NCI-H1417 treated with DMSO at 0.1 percent for 48 hours (cell line): ENCODE results near the gene SPEM1.

Source experiments
- DNase-seq: peaks from one replicate; lab custom pipeline; 2025; lab: John Stamatoyannopoulos, UW

SPEM1 gene

DNA sequence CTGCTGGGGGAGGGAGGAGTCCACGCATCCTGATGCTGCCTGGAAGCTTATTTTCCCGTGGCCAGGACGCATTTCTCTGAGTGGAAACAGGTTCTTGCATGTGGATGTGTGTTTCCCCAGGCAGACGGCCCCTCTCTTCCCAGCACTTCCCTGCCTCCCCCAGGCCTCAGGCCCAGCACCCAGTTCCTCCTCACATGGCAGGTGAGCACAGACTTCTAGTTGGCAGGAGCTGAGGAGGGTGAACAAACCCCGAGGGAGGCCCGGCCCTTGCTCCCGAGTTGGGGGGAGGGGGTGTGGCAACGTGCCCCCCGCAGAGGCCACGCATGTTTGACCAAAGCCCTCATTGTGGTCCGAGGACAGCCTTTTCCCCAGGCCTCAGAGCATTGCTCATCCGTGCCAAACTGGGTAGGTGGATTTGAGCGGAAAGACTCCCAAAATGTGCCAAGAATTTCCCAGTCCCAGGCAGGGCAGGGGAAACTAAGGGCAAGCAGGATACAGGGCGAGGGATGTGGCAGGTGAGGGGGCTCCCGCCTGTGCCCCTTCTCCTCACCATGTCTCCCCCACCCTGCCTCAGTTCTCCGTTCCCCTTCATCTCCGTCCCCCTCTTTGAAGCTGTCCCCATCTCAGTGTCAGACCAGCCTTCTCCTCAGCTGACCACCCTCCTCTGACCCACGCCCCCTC, 1.5 kb upstream of the SPEM1 start:
- no peak for DNase-seq

DNA sequence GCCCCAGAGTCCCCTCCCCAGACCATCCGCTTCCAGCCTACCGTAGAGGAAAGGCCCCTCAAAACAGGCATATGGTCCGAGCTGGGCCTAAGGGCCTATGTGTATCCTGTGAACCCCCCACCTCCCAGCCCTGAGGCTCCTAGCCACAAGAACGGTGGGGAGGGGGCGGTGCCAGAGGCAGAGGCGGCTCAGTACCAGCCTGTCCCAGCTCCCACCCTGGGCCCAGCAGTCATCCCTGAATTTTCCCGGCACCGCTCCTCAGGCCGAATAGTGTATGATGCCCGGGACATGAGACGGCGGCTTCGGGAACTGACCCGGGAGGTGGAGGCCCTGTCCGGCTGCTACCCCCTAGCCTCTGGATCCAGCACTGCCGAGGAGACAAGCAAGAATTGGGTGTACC, 1.1 kb downstream of the SPEM1 start:
- no peak for DNase-seq

DNA sequence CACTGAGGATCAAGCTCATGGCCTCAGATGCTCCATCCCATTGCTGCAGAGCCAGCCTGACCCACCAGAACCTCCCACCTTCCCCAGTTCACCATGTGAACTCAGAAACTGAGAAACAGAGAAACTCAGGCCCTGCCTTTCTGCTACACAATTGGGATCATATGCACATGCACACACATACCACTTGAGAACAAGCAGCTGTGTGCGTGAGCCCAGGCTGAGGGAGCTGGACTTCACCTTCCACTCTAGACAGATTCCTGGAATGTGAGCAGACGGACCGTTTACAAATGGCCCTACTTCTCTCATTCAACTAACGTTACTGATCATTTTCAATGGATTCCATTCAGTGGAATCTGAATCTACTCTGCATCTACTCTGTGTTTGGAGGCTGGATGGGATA, 3.6 kb downstream of the SPEM1 start:
- DNase-seq, result no peak

DNA sequence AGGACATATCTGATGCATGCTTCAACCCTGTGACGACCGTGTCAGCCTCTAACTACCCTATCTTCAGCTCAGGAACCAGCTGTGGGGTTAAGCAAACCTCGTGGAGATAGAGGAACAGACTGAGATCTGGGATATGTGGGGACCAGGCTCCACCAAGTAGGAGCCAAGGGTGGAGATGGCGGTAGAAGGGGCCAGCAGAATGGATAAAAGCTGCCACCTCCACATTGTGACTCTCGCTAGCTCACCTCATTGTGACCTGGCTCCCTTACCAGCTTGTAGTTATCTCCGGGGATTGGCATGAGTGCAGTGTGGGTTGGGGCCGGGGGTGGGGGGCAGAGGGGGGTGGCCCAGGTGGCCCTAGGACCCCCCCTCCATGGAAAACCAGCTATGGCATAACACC, 5.2 kb downstream of the SPEM1 start, which contains the start of gene SPEM2:
Gene SPEM2, plus strand, starts transcription at position 301 of the 400 bp plus-strand sequence. Its CDS starts 73 bp downstream, at position 374.
- DNase-seq, result no peak

DNA sequence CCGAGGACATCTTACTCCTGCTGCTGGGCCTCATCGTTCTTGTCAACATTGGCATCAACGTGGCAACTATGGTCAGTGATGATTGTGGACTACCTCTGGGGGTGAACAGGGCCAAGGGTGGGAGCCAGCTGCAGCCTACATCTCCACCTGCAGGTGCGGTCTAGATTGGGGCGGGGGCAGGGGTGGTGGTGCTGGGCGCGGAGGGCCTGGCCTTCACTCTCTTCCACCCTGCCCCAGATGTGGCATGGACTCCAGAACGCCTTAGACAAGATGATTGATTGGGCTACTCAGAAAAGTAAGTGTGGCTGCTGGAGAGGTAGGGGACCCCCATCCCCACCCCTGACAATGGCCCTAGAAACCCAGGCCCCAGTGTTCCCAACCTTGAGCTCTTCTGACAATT, 5.6 kb downstream of the SPEM1 start:
- no peak for DNase-seq

DNA sequence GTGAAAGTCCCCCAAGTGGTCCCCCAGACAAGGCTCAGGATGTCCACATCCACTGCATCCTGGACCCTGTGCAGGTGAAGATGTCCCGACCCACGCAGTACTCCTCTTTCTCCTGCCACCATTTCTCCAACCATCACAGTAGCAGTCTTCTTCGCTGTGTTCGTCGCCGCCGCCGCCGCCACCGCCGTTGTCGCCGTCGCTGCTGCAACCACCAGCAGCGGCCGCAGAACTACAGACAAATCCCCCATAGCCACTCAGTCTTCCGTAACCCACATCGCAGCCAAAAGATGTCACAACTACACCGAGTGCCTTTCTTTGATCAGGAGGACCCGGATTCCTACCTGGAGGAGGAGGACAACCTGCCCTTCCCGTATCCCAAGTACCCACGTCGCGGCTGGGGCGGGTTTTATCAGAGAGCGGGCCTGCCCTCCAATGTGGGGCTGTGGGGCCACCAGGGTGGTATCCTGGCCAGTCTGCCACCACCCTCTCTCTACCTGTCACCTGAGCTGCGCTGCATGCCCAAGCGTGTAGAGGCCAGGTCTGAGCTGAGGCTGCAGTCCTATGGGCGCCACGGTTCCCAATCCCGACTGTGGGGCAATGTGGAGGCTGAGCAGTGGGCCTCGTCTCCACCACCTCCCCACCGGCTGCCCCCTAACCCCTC, 6.2 kb downstream of the SPEM1 start:
- no peak for DNase-seq

DNA sequence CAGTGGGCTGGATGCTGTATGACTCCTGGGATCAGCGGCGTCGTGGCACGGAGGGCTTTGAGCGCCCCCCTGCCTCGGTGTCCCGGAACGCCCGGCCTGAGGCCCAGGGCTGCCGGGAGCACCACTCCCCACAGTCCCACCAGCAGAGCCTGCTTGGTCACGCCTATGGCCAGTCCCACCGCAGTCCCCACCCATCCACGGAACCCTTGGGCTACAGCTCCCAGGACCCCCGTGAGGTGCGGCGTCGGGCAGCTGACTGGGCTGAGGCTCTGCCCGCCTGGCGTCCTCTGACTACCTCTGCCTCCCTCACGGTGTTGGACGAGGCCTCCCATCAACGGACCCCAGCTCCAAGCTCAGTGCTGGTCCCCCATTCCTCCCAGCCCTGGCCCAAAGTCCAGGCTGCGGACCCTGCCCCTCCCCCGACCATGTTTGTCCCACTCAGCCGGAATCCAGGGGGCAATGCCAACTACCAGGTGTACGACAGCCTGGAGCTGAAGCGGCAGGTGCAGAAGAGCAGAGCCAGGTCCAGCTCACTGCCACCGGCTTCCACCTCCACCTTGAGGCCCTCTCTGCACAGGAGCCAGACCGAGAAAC, 6.9 kb downstream of the SPEM1 start:
- DNase-seq, result no peak

DNA sequence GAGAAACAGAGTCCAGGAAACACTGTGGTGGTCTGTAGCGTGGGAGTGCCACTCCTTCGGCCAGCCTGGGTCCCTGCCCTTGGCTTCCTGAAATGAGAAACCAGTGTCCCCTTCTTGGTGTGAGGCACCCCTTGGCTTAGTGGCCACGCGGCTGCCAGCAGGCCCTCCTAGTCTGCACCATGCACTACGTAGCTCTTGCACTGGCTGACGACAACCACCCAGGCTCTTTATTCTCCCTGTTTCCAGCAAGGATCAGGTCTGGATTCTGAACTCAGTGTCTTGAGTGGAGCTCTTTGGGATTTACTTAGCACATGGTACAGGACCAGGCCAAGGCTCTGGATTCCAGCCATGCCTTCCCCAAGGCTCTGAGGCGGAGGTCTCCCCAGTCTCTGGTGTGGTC, 7.4 kb downstream of the SPEM1 start:
- no peak for DNase-seq

DNA sequence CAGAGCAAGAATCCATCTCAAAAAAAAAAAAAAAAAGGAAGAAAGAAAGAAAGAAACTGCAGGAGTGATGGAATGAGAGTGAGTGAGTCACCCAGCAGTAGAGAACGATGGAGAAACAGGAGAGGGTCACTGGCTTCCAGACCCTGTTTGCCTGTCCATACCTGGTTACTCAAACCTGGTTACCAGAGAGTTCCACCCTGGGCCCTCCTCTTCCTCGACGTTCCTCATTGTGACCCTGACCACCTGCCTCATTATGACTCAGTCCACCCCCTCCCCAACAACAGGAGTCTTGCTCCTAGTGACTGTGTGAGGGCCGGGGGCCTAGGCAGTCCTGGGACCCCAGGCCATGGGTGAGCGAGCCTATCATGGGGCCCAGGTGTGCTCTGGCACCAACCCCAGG, 8.4 kb downstream of the SPEM1 start, which contains the start of gene SPEM3:
Gene SPEM3, plus strand, starts transcription at position 301 of the 400 bp plus-strand sequence. Its CDS starts 46 bp downstream, at position 347.
- no peak for DNase-seq

DNA sequence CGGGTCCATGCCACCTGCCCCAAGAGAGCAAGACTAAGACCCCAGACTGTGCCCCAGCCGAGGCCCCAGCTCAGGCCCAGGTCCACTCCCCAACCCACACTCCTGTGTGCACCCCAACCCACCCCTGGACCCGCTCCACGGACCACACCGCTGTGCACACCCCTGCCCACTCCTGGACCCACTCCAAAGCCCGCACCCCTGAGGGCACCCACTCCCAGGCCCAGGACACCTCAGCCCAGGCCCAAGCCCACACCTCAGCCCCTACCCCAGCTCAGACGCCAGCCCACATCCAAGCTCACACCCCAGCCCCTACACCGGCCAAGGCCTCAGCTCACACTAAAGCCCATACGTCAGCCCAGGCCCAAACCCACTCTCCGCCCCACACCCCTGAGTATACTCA, 9.6 kb downstream of the SPEM1 start:
- no peak for DNase-seq

DNA sequence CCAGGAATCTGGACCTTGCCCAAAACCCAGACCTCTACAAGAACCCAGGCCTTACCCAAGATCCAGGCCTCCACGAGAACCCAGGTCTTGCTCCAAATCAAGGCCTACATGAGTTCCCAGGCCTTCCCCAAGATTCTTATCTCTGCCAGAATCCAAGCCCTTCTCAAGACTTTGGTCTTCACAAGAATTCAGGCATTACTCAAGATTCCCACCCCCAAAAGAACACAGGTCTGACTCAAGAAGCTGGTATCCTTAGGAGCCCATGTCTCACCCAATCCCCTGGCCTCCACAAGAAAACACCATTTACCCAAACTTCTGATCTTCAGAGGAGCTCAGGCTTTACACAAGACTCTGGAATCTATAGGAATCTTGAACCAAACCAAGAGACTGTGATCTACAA, 11.1 kb downstream of the SPEM1 start:
- no peak for DNase-seq

DNA sequence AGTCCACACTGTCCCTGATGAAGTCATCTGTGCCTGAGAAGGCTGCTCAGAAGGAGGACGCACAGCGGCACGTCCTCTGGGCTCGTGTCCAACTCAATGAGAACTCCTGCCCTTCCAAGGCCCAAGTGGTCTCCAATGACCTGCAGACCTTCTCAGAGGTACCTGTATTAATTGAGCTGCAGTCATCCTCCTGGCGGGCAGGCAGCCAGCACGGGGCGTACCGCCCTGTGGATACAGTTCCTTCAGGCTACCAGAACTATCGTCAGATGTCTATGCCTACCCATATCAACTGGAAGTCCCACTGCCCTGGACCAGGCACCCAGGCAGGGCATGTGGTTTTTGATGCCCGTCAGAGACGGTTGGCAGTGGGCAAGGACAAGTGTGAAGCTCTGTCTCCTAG, 12.2 kb downstream of the SPEM1 start:
- DNase-seq, result no peak

DNA sequence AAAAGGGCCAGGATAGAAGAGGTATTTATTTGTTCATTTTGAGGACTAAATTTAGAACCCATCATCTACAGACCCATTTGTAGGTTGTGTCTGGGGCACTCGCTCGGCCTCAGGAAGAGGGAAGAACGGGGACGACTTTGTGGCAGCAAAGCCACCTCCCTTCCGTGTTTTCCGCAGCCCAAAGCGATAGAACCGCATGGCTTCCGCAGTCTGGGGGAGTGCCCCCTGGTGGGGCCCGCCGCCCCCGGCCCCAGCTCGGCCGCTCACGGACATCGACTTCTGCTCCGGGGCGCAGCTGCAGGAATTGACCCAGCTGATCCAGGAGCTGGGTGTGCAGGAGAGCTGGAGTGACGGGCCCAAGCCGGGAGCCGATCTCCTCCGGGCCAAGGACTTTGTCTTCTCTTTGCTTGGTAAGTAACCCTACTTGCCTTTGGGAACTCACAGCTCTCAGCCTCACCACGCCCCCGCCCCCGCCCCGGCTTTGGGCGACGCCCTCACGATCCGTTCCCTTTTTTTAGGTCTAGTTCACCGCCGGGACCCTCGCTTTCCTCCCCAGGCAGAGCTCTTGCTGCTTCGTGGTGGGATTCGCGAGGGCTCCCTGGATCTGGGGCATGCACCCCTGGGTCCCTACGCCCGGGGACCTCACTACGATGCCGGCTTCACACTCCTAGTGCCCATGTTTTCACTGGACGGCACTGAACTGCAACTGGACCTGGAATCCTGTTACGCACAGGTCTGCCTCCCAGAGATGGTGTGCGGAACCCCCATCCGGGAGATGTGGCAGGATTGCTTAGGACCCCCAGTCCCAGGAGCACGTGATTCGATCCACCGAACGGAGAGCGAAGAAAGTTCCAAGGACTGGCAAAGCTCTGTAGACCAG, 15.8 kb downstream of the SPEM1 start:
- no peak for DNase-seq

DNA sequence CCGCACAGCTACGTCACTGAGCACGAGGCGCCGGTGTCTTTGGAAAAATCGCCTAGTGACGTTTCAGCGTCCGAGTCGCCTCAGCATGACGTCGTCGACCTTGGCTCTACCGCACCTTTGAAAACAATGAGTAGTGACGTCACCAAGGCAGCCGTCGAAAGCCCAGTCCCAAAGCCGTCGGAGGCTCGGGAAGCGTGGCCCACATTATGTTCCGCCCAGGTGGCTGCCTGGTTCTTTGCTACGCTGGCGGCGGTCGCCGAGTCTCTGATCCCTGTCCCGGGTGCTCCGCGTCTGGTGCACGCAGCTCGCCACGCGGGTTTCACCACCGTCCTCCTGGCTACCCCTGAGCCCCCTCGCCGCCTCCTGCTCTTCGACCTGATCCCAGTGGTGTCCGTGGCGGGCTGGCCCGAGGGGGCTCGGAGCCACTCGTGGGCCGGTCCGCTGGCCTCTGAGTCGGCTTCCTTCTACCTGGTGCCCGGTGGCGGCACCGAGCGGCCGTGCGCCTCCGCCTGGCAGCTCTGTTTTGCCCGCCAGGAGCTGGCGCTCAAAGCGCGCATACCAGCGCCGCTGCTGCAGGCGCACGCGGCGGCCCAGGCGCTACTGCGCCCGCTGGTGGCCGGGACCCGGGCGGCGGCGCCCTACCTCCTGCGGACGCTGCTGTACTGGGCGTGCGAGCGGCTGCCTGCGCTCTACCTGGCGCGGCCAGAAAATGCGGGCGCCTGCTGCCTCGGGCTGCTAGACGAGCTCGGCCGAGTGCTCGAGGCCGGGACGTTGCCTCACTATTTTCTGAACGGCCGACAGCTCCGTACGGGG, 16.6 kb downstream of the SPEM1 start:
- no peak for DNase-seq

DNA sequence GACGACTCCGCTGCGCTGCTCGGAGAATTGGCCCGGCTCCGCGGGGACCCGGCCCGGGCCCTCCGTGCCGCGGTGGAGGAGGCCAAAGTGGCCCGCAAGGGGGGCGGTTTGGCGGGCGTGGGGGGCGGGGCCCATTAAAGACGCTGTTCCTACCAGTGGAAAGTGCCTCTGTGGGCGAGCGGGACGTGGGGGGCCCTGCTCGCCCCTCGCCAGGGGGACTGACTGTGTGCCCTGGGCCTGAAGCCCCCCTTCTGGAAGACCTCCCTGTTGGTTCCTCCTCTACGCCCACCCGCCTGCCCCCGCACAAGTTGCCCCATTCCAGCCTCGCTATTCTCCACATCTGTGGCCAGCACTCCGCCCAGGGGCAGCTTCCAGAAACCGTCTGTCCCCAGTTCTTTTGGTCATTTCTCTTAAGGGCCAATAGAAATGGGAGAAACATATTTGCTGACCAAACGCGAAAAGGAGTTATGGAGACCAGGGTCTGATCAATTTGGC, 17.3 kb downstream of the SPEM1 start:
- no peak for DNase-seq

DNA sequence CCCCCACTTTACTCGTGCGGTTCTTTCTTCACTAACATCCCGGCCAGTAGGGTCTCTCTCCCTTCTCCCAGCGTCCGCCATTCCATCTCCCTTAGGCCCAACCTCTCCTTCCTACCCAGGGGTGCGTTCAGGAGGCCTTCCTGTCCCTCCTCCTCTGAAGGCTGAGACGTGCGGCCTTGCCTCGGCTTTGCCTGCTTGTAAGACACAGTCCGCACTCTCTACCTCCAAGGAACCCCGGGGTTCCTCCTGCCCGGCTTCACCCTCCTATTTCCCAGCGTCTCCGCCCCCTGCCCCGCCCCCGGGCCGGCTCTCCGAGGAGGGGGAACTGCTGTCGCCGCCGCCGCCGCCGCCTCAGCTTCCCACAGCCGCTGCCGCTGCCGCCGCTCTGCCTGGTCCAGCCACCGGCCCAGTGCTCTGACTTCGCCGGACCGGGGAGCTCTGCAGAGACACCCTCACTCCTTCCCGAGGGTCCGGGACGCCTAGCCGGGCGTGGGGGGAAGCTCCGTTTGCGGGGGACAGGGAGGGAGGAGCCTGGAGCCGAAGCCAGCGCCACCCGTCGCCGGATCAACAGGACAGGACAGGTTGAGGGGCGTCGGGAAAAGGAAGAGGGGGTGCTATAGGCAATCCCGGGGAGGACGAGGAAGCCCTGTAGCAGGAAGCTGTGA, 18.0 kb downstream of the SPEM1 start:
- no peak for DNase-seq

DNA sequence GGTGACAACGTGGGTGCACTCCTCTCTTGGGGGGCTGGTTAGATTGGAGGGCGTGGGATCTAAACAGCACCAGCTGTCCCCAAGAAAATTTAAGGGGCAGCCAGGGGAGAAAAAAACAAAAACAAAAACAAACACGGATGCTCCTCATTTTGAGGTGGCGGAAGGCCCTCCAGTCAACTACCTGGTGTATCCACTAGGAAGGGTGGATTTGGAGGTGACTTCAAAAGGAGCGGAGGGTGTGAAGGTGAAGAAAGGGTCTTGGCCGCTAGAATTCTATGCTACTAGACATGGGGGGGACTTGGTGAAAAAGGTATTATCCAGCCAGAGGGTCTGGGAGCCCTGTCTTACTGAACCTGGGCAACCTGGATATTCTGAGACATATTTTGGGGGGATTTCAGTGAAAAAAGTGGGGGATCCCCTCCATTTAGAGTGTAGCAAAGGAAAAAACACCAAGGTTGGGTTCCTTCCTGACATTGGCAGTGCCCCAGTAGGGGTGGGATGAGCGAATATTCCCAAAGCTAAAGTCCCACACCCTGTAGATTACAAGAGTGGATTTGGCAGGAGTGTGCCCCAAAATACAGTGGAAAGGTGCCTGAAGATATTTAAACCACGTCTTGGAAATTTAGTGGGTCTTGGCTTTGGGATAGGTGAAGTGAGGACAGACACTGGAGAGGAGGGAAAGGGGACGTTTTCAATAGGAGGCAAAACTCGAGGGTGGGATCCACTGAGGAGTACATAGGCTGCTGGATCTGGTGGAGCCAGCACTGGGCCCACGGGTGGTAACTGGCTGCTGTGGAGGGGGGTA, 18.7 kb downstream of the SPEM1 start:
- DNase-seq, result no peak

DNA sequence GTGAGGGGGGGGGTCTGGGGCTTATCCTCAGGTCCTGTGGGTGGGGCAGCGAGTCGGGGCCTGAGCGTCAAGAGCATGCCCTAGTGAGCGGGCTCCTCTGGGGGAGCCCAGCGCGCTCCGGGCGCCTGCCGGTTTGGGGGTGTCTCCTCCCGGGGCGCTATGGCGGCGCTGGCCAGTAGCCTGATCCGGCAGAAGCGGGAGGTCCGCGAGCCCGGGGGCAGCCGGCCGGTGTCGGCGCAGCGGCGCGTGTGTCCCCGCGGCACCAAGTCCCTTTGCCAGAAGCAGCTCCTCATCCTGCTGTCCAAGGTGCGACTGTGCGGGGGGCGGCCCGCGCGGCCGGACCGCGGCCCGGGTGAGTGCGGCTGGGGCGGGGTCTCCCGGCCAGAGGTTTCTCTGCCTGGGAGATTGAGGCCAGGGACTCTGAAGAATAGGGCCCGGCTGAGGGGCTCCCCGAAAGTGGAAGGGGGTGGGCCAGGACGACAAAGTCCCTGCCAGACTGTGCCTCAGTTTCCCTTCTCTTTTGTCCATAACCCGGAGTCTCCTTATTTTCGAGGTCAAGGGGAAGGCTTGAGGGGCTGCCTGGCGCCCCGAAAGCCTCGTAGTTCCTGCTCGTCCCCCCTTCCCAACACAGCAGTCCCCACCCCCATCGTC, 19.5 kb downstream of the SPEM1 start, which contains the start of gene FGF11:
Gene FGF11, plus strand, starts transcription at position 51 of the 651 bp plus-strand sequence. Its CDS starts 109 bp downstream, at position 160.
- DNase-seq, result no peak
